ENCODE measurements around the gene ZNF787.

DNA sequence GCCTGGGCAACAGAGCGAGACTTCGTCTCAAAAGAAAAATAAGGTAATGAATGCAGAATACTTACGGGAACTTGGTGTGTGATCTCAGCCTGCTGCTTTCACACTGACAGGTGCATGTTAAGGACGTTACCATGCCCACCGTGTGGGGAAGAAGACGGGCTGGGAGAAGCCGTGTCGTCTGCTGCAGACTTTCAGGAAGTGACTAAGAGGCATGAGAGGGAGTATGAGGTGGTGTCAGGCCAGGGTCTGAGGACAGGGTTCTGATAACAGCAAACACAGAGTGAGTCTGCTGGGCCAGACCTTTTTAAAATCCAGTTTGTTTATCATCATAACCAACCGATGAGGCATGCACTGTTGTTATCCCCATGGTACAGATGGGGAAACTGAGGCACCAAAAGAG, 41.2 kb upstream of the ZNF787 start:
- TF ChIP-seq POLR2AphosphoS5 (IDR thresholded peaks at IDR 0.05; ENCODE audit: low read depth, low read length) (no peak), POLR2A (IDR thresholded peaks at IDR 0.05; ENCODE audit: control extremely low read depth in 1 of 2, low read depth in 2 of 2, low read length in 2 of 2) (no peak), KDM4A (IDR thresholded peaks at IDR 0.05; ENCODE audit: low read depth, low read length, severe bottlenecking) (no peak), EP300 (IDR thresholded peaks at IDR 0.05; ENCODE audit: borderline replicate concordance in 1 of 2, low read depth in 2 of 2, low read length in 2 of 2) (no peak), CHD2 (IDR thresholded peaks at IDR 0.05; ENCODE audit: low read length) (no peak), CREB1 (IDR thresholded peaks at IDR 0.05) (no peak), EZH2 (IDR thresholded peaks at IDR 0.05; ENCODE audit: low read depth, low read length, severe bottlenecking) (no peak), SP1 (IDR thresholded peaks at IDR 0.05; ENCODE audit: low read depth, low read length) (no peak), RNF2 (IDR thresholded peaks at IDR 0.05; ENCODE audit: borderline replicate concordance, low read depth, low read length, missing control alignments, poor library complexity, severe bottlenecking) (no peak), RAD21 (IDR thresholded peaks at IDR 0.05 in 1 of 2, conservative IDR thresholded peaks at IDR 0.05 in 1 of 2; ENCODE audit: low read depth in 2 of 2, low read length in 2 of 2) (no peak), PHF8 (conservative IDR thresholded peaks at IDR 0.05; ENCODE audit: low read depth, low read length) (no peak)
- TF ChIP-seq, protein P1, sequence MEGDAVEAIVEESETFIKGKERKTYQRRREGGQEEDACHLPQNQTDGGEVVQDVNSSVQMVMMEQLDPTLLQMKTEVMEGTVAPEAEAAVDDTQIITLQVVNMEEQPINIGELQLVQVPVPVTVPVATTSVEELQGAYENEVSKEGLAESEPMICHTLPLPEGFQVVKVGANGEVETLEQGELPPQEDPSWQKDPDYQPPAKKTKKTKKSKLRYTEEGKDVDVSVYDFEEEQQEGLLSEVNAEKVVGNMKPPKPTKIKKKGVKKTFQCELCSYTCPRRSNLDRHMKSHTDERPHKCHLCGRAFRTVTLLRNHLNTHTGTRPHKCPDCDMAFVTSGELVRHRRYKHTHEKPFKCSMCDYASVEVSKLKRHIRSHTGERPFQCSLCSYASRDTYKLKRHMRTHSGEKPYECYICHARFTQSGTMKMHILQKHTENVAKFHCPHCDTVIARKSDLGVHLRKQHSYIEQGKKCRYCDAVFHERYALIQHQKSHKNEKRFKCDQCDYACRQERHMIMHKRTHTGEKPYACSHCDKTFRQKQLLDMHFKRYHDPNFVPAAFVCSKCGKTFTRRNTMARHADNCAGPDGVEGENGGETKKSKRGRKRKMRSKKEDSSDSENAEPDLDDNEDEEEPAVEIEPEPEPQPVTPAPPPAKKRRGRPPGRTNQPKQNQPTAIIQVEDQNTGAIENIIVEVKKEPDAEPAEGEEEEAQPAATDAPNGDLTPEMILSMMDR (IDR thresholded peaks at IDR 0.05; ENCODE audit: control extremely low read depth in 1 of 3, insufficient read depth in 1 of 3, low read depth in 1 of 3, low read length in 3 of 3), result no peak

All from H1 (cell line).